Mucosa of stomach (tissue), 1 donor: Measurements from ENCODE around the gene DGKQ.

Experiments
- H3K27me3 ChIP-seq: one replicate; pipeline ENCODE4 v1.7.0; 2013; ENCODE audit warnings: mild to moderate bottlenecking, low read length; ENCODE audit not compliant: control insufficient read depth, insufficient read depth
- H3K36me3 ChIP-seq: one replicate; pipeline ENCODE4 v1.7.0; 2013; ENCODE audit warnings: low read length; ENCODE audit not compliant: control insufficient read depth, insufficient read depth
- H3K4me1 ChIP-seq: one replicate; pipeline ENCODE4 v1.7.0; 2013; ENCODE audit warnings: mild to moderate bottlenecking, low read length; ENCODE audit not compliant: control insufficient read depth, insufficient read depth
- H3K4me3 ChIP-seq: one replicate; pipeline ENCODE4 v1.7.0; 2013; ENCODE audit warnings: low read length
- H3K9ac ChIP-seq: one replicate; pipeline ENCODE4 v1.7.0; 2013; ENCODE audit warnings: mild to moderate bottlenecking, low read length, moderate library complexity
- H3K9me3 ChIP-seq: one replicate; pipeline ENCODE4 v1.7.0; 2013; ENCODE audit warnings: mild to moderate bottlenecking, low read length, moderate library complexity; ENCODE audit not compliant: control insufficient read depth
- donor health status: Pancreatic carcinoma.

The DGKQ gene

DNA sequence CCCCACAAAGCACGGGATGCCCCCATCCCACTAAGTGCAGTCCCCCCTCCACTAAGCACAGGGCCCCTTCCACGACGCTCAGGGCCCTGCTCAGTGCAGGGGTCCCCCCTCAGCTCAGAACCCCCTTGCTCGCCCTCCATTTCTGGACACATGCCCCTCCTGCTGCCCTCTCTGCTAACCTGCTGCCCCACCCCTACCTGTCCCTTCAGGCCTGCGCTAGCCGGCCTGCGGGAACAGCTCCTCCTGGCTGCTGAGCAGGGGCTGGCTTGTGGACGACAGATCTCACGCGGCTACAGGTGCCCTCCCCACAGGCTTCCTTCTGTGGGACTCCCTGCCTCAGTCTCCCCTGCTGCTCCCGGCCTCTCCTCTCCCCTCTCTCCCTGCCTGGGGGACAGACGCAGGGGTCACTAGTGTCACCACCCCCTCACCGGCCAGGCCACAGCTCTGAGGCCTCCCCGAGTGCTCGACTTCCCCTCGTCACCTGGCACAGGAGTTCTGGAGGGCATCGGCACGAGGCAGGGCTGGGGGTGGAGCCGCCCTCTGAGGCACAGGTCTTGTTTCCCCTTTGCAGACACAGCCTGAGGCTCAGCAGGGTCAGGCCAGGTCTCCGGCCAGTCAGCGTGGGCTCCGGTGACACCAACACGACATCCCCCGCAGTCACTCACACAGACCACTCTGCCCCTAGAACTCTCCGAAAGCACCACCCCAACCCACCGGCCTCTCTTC lies 62.8 kb downstream of the DGKQ start:
- Histone ChIP-seq H3K36me3 (no peaks in the 10 kb centered on the region), H3K4me1 (peaks cover 4% of the 10 kb centered on the region), H3K9me3 (no peaks in the 10 kb centered on the region), H3K27me3 (no peaks in the 10 kb centered on the region), H3K9ac (no peak overlapping the region), H3K4me3 (no peak overlapping the region)

DNA sequence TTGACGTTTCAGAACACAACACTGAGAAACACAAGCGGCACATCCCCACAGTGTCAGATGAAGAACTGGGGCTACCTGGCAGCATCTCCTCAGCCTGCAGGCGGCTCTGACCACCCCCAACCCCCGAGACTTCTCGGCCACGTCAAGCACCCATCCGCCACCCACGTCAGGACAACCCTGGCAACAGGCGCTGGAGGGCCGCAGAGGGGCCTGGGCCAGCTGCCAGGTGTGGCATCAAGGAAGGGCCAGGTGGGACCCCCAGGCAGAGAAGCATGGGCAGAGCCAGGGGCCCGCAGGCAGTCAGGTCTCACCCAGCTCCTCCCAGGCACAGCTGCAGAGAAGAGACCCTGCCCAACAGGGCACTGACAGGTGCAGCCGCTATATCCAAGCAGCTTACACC lies 63.5 kb downstream of the DGKQ start:
- no peaks in the 10 kb centered on the region for H3K36me3 ChIP-seq

DNA sequence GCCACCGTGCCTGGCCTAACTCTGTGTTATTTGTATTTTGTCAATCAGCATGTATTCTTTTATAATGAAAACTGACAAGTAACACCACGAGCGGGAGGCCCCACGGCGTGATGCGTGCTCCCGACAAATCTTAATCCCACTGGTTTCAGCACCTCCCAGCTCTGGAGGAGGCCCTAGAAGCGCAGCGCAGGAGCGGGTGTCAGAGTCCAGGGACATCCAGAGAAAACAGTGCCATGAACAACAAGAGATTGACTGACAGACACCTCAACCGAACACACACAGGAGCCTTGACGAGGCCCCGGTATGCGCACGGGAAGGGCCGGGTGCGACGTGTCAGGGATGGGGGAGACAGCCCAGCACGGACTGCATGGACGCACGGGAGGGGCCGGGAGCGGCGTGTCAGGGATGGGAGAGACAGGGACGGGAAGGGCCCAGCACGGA lies 64.2 kb downstream of the DGKQ start:
- Histone ChIP-seq H3K9ac (no peak overlapping the region), H3K36me3 (no peaks in the 10 kb centered on the region), H3K9me3 (no peaks in the 10 kb centered on the region), H3K4me3 (no peak overlapping the region), H3K4me1 (peaks cover 4% of the 10 kb centered on the region), H3K27me3 (no peaks in the 10 kb centered on the region)

More for the DNA sequence above, 63.5 kb downstream of the DGKQ start:
- Histone ChIP-seq H3K9me3 (no peaks in the 10 kb centered on the region), H3K9ac (no peak overlapping the region), H3K4me1 (peaks cover 4% of the 10 kb centered on the region), H3K27me3 (no peaks in the 10 kb centered on the region), H3K4me3 (no peak overlapping the region)
